HepG2 (cell line): Measurements from ENCODE around the gene GCH1. TPM values are rescaled to one million over a fixed set of nuclear protein-coding genes. Genes with fewer than 3 reads are reported as not detected.

Experiments
- ATAC-seq: fragments of 200-7000 bp; cut with Tn5 transposase; 3 replicates; pipeline ENCODE4 v1.9.1; 2020; ENCODE audit warnings: mild to moderate bottlenecking, moderate library complexity
- BruUV-seq: library from RNA; stranded (reverse); fragments of 400-500 nt; replicated peaks from 2 replicates; lab custom pipeline; 2021; lab: Mats Ljungman, UMichigan
- CTCF ChIA-PET: fragments of 300-600 bp; formaldehyde crosslinking; extraction: SDS; loops from one replicate; lab custom pipeline; 2021; ENCODE audit warnings: low total read pairs, inconsistent platforms, low intra/inter-chr PET ratio; lab: Yijun Ruan, JAX
- POLR2A ChIA-PET: fragments of 350-600 bp; sonication (Branson Sonifier 250); formaldehyde crosslinking; loops from one replicate; lab custom pipeline; 2020; ENCODE audit warnings: antibody characterized with exemption, inconsistent platforms; lab: Yijun Ruan, JAX
- DNase-seq: peaks from one replicate; pipeline ENCODE4 v3.0.0-alpha.2; 2015; ENCODE audit warnings: low spot score
- FAIRE-seq: peaks from 3 replicates; lab custom pipeline; 2011; peaks lifted over from hg19 to GRCh38; lab: Jason Lieb, UNC
- H2AFZ ChIP-seq: one replicate; pipeline ENCODE4 v1.6.1; 2011; ENCODE audit warnings: low read length, inconsistent platforms
- H3K27ac ChIP-seq: fragments of 300-600 bp; 3 replicates; pipeline ENCODE4 v1.8.0; 2011; ENCODE audit warnings: mixed run types, mild to moderate bottlenecking, mixed read lengths, low read length, inconsistent platforms; ENCODE audit not compliant: insufficient read depth; ENCODE audit errors: extremely low read length
- H3K27me3 ChIP-seq, 2 experiments: fragments of 200-600 bp in 1 of 2; 2 replicates in 1 of 2; 3 replicates in 1 of 2; pipeline versions ENCODE4 v1.6.0 to v1.8.0; 2011; ENCODE audit warnings: low read length in 2 of 2, mild to moderate bottlenecking in 2 of 2, moderate library complexity in 2 of 2, inconsistent platforms in 1 of 2; ENCODE audit not compliant: insufficient read depth in 2 of 2, control insufficient read depth in 1 of 2
- H3K36me3 ChIP-seq, 2 experiments: fragments of 200-600 bp in 1 of 2; replicated peaks in 1 of 2; 2 replicates in 1 of 2; 3 replicates in 1 of 2; pipeline versions ENCODE4 v1.5.1 to v1.8.0; 2011; ENCODE audit warnings: low read length in 2 of 2, inconsistent platforms in 1 of 2; ENCODE audit not compliant: insufficient read depth in 2 of 2, control insufficient read depth in 1 of 2
- H3K4me1 ChIP-seq: 2 replicates; pipeline ENCODE4 v1.5.1; 2012; ENCODE audit warnings: low read length, inconsistent platforms; ENCODE audit not compliant: insufficient read depth
- H3K4me2 ChIP-seq: 2 replicates; pipeline ENCODE4 v1.6.0; 2011; ENCODE audit warnings: low read depth, low read length, inconsistent platforms
- H3K4me3 ChIP-seq, 3 experiments: fragments of 200-600 bp in 1 of 3; sonication (generic), shearing (Covaris generic) in 1 of 3; replicated peaks in 1 of 3; 2 replicates each; pipeline ENCODE4 v1.5.1; 2011 to 2016; ENCODE audit warnings: low read length in 3 of 3, inconsistent platforms in 2 of 3, low read depth in 2 of 3, mild to moderate bottlenecking in 2 of 3, control low read depth in 1 of 3, mixed read lengths in 1 of 3; ENCODE audit not compliant: insufficient read depth in 1 of 3
- H3K79me2 ChIP-seq: one replicate; pipeline ENCODE4 v1.6.1; 2011; ENCODE audit warnings: low read length, inconsistent platforms; ENCODE audit not compliant: insufficient read depth
- H3K9ac ChIP-seq: 2 replicates; pipeline ENCODE4 v1.6.0; 2011; ENCODE audit warnings: mild to moderate bottlenecking, low read depth, low read length, inconsistent platforms; ENCODE audit not compliant: insufficient read depth
- H3K9me3 ChIP-seq: 2 replicates; pipeline ENCODE4 v1.5.1; 2012; ENCODE audit warnings: mild to moderate bottlenecking, low read length
- H4K20me1 ChIP-seq: 2 replicates; pipeline ENCODE4 v1.6.0; 2011; ENCODE audit warnings: inconsistent platforms, mild to moderate bottlenecking, low read length, moderate library complexity; ENCODE audit not compliant: insufficient read depth
- CEBPB ChIP-seq: IDR thresholded peaks from 2 replicates; pipeline ENCODE4 v1.6.1; 2011; ENCODE audit warnings: low read depth, low read length, improper control_type of control experiment, borderline replicate concordance
- GATAD2A ChIP-seq: IDR thresholded peaks from 2 replicates; pipeline ENCODE4 v1.6.1; 2016
- HES4 ChIP-seq: sonication (generic); formaldehyde crosslinking; IDR thresholded peaks from 2 replicates; pipeline ENCODE4 v1.9.0; 2021; ENCODE audit warnings: mild to moderate bottlenecking, missing genetic modification reagents, borderline replicate concordance
- HOMEZ ChIP-seq: IDR thresholded peaks from 2 replicates; pipeline ENCODE4 v1.6.1; 2016; ENCODE audit warnings: low read depth
- MEF2D ChIP-seq: sonication (generic); formaldehyde crosslinking; IDR thresholded peaks from 2 replicates; pipeline ENCODE4 v1.5.1; 2020; ENCODE audit warnings: mild to moderate bottlenecking, missing genetic modification reagents
- TGIF2 ChIP-seq: IDR thresholded peaks from 2 replicates; pipeline ENCODE4 v1.6.1; 2016; ENCODE audit warnings: control low read depth, missing compliant biosample characterization
- ZBTB39 ChIP-seq: sonication (generic); formaldehyde crosslinking; IDR thresholded peaks from 2 replicates; pipeline ENCODE4 v1.5.0; 2020; ENCODE audit warnings: missing genetic modification reagents
- ZNF335 ChIP-seq: sonication (generic); formaldehyde crosslinking; IDR thresholded peaks from 2 replicates; pipeline ENCODE4 v1.4.0; 2020; ENCODE audit warnings: missing genetic modification reagents
- ZNF468 ChIP-seq: sonication (generic); formaldehyde crosslinking; IDR thresholded peaks from 2 replicates; pipeline ENCODE4 v1.8.0; 2022; ENCODE audit warnings: mild to moderate bottlenecking, moderate library complexity, missing genetic modification reagents
- ZNF547 ChIP-seq: sonication (generic); formaldehyde crosslinking; IDR thresholded peaks from 2 replicates; pipeline ENCODE4 v1.5.1; 2020; ENCODE audit warnings: mild to moderate bottlenecking, missing genetic modification reagents
- ZSCAN12 ChIP-seq: sonication (generic); formaldehyde crosslinking; IDR thresholded peaks from 2 replicates; pipeline ENCODE4 v1.9.0; 2021; ENCODE audit warnings: mild to moderate bottlenecking, missing genetic modification reagents
- WGBS: methylation state at CpG from one replicate; pipeline ENCODE4 v1.1.6; 2017; ENCODE audit warnings: low lambda C conversion rate; 5-methylcytosine and 5-hydroxymethylcytosine counted together
- in situ Hi-C: cut with HindIII; loops from 2 replicates; pipeline ENCODE4 v1.10.0; 2017; ENCODE audit warnings: low pct_unique_long_range_greater_than_20kb; ENCODE audit not compliant: extremely low pct_ligation_motif_present
- intact Hi-C: fragments of 100-400 bp; cut with micrococcal nuclease; formaldehyde crosslinking; loops from one replicate; pipeline ENCODE4 v1.10.0; 2022; ENCODE audit not compliant: unreplicated experiment
- polyA plus RNA-seq, 8 experiments: library from polyadenylated mRNA; depleted of rRNA in 3 of 8; stranded (reverse) in 7 of 8; unstranded in 1 of 8; fragments of >200 nt; fragmentation: Illumina TruSeq in 4 of 8; extraction: Trizol in 4 of 8; gene quantifications; 2 replicates each; pipeline versions ENCODE4 v1.2.1 to v1.2.3, GENCODE V29; 2011 to 2016; ENCODE audit warnings: low read depth in 4 of 8, missing spikeins in 1 of 8, mixed read lengths in 1 of 8; ENCODE audit not compliant: insufficient read depth in 1 of 8
- total RNA-seq, 5 experiments: library from RNA; depleted of rRNA; stranded (reverse); fragments of >200 nt; fragmentation: Illumina TruSeq; extraction: Trizol; gene quantifications; 2 replicates each; pipeline ENCODE4 v1.2.3, GENCODE V29; 2016; ENCODE audit warnings: low read depth in 1 of 5
- TF ChIP-seq, protein P1 (sequence below): sonication (generic); formaldehyde crosslinking; IDR thresholded peaks from 2 replicates; pipeline ENCODE4 v1.8.1; 2023; ENCODE audit warnings: mild to moderate bottlenecking, missing genetic modification reagents, borderline replicate concordance
- TF ChIP-seq, protein P2 (sequence below): sonication (generic); formaldehyde crosslinking; IDR thresholded peaks from 2 replicates; pipeline ENCODE4 v1.8.1; 2023; ENCODE audit warnings: mild to moderate bottlenecking, inconsistent platforms, moderate library complexity, missing genetic modification reagents, borderline replicate concordance
- TF ChIP-seq, protein P3 (sequence below): IDR thresholded peaks from 2 replicates; pipeline ENCODE4 v1.6.1; 2016
- TF ChIP-seq, protein P4 (sequence below): sonication (generic); formaldehyde crosslinking; IDR thresholded peaks from 2 replicates; pipeline ENCODE4 v1.4.0; 2020; ENCODE audit warnings: mild to moderate bottlenecking, low read depth, missing genetic modification reagents
- TF ChIP-seq, protein P5 (sequence below): sonication (generic); formaldehyde crosslinking; IDR thresholded peaks from 2 replicates; pipeline ENCODE4 v1.5.0; 2020; ENCODE audit warnings: missing genetic modification reagents, mild to moderate bottlenecking, borderline replicate concordance

Gene GCH1
- total and polyA plus RNA-seq, 2 of the 13 experiments (the other 11 are each of a cell fraction or from before 2014, with no cell fraction given) = 15.0 to 25.2 TPM

- Histone ChIP-seq H2AFZ (no peak overlapping the region), H3K4me1 (peaks cover 32% of the 10 kb centered on the region), H3K9me3 (no peaks in the 10 kb centered on the region), H3K36me3 (no peaks in the 10 kb centered on the region), H3K4me2 (peak overlapping the region; percentile 61), H3K79me2 (no peaks in the 10 kb centered on the region), H3K27ac (no peak overlapping the region), H3K4me3 (no peak overlapping the region), H4K20me1 (no peaks in the 10 kb centered on the region), H3K27me3 (peaks cover 0 to 11% of the 10 kb centered on the region in 2 experiments; a peak in 1 of 5 replicates), H3K9ac (no peak overlapping the region)
- WGBS = 30% methylated on average over 5 of the region's 5 CpGs
- TF ChIP-seq CEBPB (no peak), MEF2D (CRISPR knock-in tag) (no peak), ZNF468 (no peak), TGIF2 (CRISPR knock-in tag) (no peak), HES4 (CRISPR knock-in tag) (no peak), ZNF547 (CRISPR knock-in tag) (no peak), HOMEZ (CRISPR knock-in tag) (no peak), ZBTB39 (no peak), GATAD2A (CRISPR knock-in tag) (no peak), ZSCAN12 (CRISPR knock-in tag) (no peak), ZNF335 (CRISPR knock-in tag) (no peak)
- TF ChIP-seq, protein P1, sequence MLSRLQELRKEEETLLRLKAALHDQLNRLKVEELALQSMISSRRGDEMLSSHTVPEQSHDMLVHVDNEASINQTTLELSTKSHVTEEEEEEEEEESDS (CRISPR knock-in tag) = no peak
- TF ChIP-seq, protein P2, sequence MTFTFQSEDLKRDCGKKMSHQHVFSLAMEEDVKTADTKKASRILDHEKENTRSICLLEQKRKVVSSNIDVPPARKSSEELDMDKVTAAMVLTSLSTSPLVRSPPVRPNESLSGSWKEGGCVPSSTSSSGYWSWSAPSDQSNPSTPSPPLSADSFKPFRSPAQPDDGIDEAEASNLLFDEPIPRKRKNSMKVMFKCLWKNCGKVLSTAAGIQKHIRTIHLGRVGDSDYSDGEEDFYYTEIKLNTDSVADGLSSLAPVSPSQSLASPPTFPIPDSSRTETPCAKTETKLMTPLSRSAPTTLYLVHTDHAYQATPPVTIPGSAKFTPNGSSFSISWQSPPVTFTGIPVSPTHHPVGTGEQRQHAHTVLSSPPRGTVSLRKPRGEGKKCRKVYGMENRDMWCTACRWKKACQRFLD (CRISPR knock-in tag) = no peak
- TF ChIP-seq, protein P3, sequence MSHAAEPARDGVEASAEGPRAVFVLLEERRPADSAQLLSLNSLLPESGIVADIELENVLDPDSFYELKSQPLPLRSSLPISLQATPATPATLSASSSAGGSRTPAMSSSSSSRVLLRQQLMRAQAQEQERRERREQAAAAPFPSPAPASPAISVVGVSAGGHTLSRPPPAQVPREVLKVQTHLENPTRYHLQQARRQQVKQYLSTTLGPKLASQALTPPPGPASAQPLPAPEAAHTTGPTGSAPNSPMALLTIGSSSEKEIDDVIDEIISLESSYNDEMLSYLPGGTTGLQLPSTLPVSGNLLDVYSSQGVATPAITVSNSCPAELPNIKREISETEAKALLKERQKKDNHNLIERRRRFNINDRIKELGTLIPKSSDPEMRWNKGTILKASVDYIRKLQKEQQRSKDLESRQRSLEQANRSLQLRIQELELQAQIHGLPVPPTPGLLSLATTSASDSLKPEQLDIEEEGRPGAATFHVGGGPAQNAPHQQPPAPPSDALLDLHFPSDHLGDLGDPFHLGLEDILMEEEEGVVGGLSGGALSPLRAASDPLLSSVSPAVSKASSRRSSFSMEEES = no peak
- TF ChIP-seq, protein P4, sequence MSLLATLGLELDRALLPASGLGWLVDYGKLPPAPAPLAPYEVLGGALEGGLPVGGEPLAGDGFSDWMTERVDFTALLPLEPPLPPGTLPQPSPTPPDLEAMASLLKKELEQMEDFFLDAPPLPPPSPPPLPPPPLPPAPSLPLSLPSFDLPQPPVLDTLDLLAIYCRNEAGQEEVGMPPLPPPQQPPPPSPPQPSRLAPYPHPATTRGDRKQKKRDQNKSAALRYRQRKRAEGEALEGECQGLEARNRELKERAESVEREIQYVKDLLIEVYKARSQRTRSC = no peak
- TF ChIP-seq, protein P5, sequence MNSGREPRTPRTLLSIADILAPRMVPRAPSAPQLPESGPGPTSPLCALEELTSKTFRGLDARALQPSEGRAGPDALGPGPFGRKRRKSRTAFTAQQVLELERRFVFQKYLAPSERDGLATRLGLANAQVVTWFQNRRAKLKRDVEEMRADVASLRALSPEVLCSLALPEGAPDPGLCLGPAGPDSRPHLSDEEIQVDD (CRISPR knock-in tag) = no peak
- no TSS peak for BruUV-seq
- in situ Hi-C loops (no loop called here), intact Hi-C loops (no loop called here)
- FAIRE-seq (no peak), ATAC-seq (no peak), DNase-seq (no peak)
- POLR2A ChIA-PET = no interaction called here
- CTCF ChIA-PET = no interaction called here
Measured at GRCh38 chr14:54817506-54817905, 85.1 kb downstream of the GCH1 start.
